GM21723 (cell line): Measurements from ENCODE around the gene CNDP2.
A peak's percentile ranks its signal among the peaks of the same experiment; 100 is the strongest.

Experiments used
- ATAC-seq: cut with Tn5 transposase; IDR thresholded peaks from one replicate; pipeline ENCODE4 v1.9.1; 2021; ENCODE audit warnings: mild to moderate bottlenecking, moderate library complexity; ENCODE audit not compliant: unreplicated experiment

Gene CNDP2

GRCh38 chr18:74495581-74496507 lies at the start of gene CNDP2:
TSS of gene CNDP2 (plus strand) at chr18:74496363. CDS start at chr18:74499974, 3,611 bp downstream.
- ATAC-seq, result peak; percentile 74

DNA sequence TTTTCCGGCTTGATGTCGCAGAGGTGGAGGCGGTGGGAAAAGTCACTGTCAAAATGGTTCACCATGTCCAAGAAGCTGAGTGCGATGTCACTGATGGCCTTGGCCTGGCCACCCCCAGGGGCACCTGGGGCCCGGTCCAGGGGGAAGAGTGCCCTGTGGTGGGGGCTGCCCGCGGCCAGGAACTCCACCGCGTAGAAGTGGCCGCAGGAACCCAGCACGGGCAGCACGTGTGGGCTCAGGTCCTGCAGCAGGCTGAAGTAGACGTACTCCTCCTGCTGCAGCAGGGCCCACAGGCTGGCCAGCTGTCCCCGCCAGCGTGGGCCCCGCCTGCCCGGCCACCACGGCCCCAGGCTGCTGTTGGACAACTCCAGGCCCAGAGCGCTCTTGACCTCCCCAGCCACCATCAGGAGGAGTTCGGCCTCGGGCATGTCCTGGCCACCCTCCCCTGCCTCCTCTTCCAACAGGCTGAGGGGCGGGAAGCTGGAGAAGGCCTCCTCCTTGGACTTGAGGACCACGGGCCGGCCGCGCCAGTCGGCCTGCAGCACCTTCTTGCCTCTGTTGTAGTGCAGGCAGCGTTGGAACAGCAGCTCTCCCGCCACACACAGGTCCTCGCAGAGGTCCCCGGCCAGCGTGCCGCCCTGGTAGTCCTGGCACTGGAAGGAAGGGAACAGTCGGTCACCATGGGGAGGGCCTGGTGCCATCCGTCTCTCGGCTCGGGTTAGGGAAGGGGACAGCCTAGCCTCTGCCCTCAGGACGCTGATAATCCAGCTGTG lies 49.3 kb upstream of the CNDP2 start:
- no peak for ATAC-seq

- ATAC-seq, result no peak
Observed at GRCh38 chr18:74447404-74448152, 48.6 kb upstream of the CNDP2 start.

DNA sequence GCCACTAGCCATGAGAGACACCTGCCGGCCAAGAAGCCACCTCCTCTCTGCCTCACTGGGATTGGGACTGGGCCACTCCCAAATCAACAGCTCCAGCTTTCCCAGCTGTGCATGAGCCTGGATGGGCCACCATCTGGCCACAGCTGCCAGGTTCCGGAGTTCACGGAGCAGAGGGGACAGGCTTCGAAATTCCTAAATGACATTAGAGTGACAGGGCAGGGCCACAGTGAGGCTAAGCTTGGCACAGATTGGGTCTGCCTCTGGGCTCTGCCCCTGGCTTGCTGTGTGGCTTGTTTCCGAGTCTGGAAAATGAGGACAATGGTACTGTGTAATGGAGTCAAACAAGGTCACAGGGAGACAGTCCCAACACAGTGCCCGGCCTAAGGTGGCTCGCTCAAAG lies 45.5 kb upstream of the CNDP2 start:
- no peak for ATAC-seq

GRCh38 chr18:74451148-74451547 lies 45.0 kb upstream of the CNDP2 start:
- no peak for ATAC-seq

DNA sequence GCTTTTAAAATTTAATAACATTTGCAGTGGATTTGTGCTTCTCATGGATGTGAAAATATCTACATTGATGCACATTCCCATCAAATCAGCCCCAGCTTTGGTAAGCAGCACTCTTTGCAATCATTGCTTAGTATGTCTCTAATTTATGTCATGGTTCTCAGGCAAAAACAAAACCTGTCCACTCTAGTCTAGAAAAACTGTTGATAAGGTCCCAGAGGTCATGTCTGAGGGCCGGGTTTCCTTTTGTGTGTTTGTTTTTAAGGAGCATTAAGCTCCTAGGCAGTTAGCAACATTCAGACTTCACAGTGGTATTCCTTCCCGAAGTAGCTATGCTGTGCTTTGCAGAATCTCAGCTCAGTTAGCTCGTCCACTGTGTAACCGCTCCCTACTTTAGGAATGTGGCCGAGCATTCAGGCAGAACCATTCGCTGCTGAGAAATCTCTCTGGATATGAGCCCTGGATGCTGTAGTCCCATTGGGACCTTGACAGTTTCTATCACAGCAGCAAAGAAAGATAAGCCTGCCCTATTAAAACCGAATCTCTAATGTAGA lies 43.1 kb upstream of the CNDP2 start:
- no peak for ATAC-seq

DNA sequence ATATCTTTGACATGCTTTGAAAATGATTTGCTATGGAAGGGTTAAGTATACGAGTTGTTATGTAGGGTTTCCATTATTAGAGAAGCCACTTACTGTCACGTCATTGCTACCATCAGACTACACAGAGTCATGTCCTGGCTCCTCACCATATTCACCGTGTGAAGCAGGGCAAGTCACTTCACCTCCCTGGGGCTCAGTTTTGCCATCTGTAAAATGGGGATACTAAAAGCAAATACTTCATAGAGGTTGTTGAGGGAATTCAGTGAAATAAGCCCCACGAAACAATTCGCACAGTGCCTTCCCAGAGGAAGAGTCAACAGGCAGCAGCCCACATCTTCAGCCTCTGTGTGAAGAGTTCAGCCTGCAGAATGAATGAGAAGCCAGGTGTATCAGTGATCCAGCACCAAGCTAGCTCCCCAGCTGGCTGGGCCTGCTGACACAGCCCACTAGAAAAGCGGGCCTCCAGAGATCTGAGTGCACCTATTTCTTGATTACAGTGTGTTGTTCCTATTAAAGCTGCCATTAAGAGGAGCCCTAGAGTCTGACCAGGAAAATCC lies 42.4 kb upstream of the CNDP2 start:
- ATAC-seq, result no peak

DNA sequence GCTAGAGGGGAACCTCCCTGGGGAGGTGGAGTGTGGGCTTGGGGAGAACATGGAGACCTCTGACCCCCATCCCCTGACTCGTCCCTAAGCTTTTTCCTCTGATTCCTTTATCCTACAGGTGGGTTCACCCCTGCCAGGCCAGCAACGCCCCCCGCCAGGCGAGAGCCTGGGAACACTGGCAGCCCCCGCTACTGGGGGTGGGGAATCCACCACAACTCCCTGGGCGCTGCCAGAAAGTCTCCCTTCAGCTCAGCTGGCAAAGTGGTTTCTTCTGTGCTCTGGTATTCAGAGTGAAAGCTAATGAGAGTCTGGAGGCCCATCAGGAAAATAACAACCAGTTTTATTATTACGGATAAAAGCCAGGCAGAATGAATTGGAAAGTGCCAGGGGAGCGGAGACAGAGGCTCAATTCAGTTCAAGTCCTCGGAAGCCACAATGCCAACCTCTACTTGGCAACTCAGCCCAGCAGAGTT lies 41.8 kb upstream of the CNDP2 start:
- ATAC-seq, result no peak

GRCh38 chr18:74455386-74455785 lies 40.8 kb upstream of the CNDP2 start:
- ATAC-seq, result no peak

DNA sequence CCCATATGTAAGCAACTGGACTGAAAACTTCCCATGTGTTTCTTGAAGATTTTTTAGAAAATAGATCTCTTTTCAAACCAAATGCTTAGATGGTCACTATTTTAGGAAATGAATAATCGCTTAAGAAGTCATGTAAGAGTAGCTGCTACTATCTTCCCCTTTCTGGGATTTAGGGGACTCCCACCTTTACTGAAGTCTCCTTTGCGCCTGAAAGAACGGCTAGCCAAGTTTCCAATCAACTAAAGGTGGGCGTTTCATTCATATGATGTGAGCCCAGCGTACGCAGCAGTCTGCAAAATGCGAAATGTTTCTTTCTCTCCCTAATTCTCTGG lies 40.2 kb upstream of the CNDP2 start:
- ATAC-seq, result no peak

DNA sequence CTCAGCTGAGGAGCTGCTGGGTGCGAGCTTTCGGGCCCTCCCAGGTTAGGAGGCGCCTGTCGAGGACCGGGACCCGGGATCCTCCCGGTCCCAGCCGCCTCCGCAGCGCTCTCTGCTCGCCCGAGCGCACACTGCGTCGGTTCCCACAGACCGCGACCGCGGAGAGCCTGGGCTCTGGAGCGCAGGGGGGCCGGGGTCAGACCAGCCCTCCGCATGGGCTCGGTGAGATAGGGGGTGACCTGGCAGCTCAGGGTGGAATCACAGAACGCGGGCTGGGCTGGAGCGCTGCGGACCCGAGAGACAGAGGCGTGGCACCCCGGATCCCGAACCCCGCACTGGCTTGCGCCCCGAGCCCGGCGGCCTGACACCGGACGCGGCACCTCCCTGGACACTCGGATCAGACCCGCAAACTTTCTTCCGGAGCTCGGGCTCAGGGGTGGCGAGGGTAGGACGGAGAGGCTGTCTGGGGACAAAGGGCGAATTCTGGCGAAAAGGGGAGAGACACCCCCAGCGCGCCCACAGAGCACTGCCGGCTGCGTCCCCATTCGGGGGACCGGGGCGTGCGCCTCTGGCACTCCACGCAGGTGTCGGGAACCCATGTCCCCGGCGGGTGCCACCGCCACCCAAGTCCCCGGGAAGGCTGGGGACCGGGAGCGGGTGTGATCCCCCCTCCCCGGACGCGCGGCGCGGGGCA lies 39.7 kb upstream of the CNDP2 start:
- ATAC-seq, result no peak

- ATAC-seq, result no peak
Observed at GRCh38 chr18:74457043-74457724, 39.0 kb upstream of the CNDP2 start, which contains the start of gene DIPK1C. TSS of gene DIPK1C (minus strand) at chr18:74457308. CDS start at chr18:74457259, 49 bp downstream.

GRCh38 chr18:74457725-74458421 lies 38.3 kb upstream of the CNDP2 start:
- no peak for ATAC-seq

- no peak for ATAC-seq
Observed at GRCh38 chr18:74459889-74460288, 36.3 kb upstream of the CNDP2 start.

DNA sequence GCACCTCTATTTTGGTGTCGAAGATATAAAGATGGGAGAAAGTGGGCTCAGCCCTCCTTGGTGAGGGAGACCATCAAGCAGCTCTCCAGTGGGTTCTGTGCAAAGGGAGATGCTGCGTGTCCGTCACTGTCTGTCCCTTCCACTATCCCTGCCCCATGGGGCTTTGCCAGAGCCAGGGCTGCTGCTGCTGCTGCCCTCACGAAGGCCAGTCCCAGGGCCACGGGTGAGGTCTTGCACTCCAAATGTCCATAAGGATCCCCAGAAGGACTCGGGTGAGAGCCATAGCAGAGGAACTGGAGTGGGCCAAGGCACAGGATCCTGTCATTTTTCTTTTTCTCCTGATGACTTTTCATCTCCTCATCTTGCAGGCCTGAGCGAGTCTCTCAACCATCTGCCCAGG lies 35.3 kb upstream of the CNDP2 start:
- ATAC-seq, result no peak

- no peak for ATAC-seq
Observed at GRCh38 chr18:74463254-74463653, 32.9 kb upstream of the CNDP2 start.

DNA sequence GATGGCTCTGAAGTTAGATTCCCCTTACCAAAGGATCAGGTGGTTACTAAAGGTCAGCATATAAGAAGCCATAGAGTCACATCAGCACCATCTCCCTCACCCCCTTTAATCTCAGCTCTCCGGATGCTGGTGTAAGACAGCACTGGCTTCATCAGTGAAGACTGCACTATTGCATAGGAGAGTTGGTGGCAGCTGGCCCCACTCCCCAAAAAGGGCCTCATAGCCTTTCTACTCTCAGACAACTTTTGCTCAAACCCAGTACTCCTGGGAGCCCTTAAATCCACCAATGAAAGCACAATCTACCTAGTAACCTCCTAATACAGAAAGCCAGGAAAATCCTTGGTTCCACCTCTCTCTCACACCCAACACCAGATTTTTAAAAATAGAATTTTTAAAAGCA lies 32.2 kb upstream of the CNDP2 start:
- ATAC-seq, result no peak

DNA sequence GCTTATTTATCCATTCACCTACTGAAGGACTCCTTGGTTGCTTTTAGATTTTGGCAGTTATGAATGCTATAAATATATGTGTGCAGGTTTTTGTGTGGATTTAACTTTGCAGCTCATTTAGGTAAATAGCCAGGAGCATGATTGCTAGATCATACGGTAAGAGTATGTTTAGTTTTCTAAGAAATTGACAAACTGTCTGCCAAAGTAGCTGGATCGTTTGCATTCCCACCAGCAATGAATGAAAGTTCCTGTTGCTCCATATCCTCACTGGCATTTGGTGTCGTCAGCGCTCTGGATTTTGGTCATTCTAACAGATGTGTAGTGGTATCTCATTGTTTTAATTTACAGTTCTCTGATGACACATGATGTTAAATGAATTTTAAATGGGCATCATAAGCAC lies 30.4 kb upstream of the CNDP2 start:
- no peak for ATAC-seq

DNA sequence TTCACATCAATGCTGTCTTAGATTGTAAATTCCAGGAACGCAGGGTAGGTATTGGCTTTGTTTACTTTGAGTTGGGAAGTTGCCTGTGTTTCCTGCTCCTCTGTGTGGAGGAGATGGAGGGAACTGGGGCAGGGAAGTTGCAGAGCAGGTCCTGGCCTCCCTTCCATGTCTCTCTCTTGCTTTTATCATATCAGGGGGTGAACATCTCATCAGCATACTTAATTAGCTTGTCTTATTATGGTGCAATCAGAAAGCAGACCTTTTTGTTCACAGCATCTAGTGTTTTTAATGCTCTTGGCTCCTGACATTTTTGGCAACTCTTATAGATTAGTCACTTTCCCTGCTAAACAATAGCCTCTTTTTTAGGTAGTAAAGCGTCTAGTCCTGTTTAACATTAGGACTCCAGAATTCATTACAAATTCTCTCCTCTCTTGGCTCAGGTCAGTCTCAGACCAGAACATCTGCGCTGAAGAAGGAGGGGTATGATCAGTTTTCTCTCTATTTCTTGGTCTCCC lies 27.6 kb upstream of the CNDP2 start:
- ATAC-seq, result no peak
